HG03196 (cell line): ENCODE results near the gene LARP4B.

Source experiments
- ATAC-seq: cut with Tn5 transposase; IDR thresholded peaks from one replicate; pipeline ENCODE4 v1.9.1; 2021; ENCODE audit not compliant: unreplicated experiment

LARP4B gene

DNA sequence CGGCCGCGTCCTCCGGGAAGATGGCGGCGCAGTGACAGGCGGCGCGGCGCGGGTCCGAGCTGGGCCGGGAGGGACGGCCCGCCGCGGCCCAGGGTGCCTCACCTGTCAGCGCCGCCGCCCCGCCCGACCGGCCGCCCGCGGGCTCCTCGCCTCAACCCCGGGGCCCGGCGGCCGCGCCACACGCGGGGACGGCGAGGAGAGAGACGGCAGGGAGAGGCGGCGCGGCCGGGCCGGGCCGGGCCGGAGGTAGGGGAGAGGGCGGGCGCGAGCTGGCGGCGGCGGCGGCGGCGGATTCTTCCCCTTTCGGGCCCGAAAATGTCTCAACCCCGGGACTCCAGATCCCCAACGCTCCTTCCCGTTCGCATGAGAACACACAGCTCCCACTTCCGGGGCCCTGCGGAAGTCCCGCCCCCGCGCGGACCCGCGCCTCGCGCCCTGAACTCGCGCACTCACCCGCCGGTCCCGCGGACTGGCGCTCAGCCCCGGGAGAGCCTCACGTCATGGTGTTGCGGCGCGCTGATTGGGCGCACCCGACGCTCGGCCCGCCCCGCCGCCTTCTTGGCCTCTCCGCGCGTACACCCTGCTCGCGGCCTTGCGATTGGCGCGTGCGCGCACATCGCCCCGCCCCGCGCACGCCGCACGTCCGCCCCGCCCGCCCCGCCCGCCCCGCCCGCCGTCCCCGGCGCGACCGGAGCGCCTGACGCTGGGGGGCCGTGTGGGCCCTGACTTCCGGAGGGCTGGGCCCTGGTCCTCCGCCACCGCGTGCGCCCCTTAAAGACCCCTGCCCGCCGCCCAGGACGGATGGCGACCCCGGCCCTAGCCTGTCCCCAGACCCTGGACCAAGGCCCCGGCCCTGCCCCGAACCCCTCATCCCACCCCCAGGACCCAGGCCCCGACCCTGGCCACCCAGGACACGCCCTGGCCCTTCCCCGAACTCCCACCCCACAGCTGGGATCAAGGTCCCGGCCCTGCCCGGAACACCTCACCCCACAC, at the start of gene LARP4B:
Gene LARP4B, minus strand, starts transcription at position 380 of the 993 bp plus-strand sequence. CDS start 45,984 bp downstream, outside the sequence.
- ATAC-seq = peak; percentile 92

DNA sequence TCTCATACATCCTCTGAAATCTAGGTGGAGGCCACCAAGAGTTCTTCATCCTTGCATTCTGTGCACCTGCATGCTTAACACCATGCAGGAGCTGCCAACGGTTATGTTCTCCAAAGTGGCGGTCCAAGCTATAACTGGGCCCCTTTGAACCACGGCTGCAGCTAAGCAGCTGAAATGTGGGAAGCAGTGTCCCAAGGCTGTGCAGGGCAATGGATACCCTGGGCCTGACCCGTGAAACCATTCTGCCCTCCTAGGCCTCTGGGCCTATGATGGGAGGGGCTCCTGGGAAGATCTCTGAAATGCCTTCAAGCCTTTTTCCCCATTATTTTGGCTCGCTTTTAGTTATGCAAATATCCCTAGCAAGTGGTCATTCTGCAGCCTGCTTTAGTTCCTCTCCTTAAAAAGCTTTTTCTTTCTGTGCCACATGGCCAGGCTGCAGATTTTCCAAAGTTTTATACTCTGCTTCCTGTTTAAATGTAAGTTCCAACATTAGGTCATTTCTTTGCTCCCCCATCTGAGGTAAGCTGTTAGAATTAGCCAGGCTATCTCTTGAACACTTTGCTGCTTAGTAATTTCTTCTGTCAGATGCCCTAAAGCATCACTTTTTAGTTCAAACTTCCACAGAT, 49.1 kb upstream of the LARP4B start:
- no peak for ATAC-seq

DNA sequence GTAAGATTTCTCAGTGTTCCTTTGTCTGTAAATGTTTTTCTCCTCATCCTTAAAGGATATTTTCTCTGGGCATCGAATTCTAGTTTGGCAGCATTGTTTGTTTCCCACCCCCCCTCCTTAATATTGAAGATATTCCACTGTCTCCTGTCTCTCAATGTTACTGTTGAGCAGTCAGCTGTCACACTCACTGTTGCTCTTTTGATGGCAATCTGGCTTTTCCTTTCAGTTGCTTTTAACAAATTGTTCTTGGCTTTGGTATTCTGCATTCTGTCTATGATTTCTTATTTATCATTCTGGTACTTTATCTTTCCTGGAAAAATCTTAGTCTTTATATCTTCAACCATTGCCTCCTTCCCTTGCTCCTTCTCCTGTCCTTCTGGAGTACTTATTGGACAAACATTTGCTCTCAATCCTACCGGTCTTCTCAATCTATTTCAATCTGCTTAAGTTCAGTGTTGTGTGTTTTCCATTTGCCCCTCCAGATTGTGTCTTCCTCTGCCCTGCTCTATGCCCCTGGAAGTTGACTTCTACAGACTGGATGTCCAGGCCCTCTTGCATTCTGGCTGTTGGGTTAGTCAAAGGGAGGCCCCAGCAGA, 47.4 kb upstream of the LARP4B start:
- ATAC-seq = no peak

DNA sequence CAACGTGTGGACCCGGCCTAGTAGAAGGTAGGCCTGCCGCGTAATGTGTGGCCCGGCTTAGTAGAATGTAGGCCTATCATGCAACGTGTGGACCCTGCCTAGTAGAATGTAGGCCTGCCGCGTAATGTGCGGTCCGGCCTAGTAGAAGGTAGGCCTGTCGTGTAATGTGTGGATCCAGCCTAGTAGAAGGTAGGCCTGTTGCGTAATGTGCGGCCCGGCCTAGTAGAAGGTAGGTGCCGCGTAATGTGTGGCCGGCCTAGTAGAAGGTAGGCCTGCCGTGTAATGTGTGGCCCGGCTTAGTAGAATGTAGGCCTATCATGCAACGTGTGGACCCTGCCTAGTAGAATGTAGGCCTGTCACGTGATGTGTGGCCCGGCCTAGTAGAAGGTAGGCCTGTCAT, 44.8 kb upstream of the LARP4B start:
- ATAC-seq = no peak

DNA sequence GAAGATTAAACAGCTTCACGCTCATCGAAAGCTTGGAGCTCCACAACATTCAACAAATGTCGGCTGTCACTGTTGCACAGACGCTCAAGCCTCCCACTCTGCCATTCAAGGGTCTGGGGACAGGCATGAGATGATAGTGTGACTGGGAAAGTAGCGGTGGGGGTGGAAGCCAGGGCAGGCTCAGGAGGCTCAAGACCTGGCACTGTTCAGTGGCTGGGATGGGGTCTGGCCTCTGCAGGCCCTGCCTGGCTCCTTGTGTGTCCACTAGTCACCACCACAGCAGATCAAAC, 43.2 kb upstream of the LARP4B start:
- ATAC-seq = no peak

DNA sequence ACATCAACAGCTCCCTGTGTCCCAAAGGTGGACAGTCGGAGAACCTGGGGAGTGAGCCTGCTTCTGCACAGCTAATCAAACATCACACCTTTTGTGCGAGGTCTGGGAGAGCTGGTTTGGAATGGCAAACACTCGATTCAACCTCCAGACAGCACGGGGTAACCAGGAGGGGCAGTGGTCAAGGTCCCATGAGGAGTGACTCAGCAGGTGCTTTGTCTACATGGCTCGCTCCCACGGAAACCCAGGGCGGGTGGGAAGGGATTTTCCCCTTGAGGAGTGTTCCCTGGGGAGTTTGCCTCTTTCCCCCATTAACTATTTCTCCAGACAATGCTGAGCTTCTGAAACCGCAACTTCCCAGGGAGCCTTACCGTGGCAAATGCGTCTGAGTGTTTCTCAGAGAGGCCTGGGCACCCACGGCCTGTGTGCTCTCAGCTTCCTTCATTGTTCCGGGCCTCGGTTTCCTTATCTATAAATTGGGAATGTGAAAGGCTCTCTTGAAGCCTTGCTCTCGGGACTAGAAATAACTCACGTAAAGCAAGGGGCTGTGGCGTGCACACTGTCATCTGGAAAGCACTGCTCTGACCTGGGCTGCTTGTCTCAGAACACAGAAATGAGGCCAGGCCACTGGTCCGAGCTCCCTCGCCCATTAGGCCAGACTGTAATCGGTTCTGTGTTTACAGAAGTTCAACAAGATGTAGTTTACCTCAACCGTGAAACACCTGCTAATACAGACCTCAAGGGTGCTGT, 42.7 kb upstream of the LARP4B start:
- ATAC-seq = no peak

DNA sequence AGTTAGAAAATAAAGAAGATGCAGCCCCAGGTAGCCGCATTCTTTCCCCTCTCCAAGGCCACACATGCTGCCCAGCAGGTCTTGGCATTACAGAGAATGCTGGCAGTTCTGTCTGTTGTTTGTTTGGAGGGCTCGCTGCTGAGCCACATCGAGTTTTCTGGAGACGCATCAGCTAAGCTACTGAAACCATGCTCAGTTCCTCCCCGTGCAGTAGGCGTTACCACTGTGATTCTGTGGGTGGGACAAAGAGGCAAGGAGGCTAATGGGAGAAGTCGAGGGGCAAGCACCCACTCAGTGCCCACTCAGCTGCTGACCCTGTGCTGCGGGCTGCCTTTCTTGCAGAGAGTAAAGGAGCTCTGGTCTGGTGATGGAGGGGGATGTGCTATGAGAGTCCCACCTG, 41.3 kb upstream of the LARP4B start:
- no peak for ATAC-seq

DNA sequence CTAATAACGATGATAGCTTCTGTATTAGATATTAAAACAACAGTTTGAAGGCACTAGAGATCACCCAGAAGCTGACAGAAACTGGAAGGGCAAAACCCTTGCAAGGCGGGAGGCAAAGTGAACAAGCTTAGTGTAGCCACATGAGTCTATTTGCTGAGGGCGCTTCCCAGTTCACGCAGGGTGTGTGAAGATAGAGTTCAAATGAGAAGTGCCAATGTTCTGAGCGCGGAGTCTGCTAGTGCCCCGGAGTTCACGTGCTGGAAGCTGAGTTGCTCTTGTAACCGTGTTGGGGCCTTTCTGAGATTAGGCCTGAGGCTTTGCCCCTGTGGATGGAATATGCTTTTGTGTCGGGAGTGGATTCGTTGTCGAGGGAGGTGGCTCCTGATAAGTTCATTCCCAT, 40.1 kb upstream of the LARP4B start:
- ATAC-seq = no peak

DNA sequence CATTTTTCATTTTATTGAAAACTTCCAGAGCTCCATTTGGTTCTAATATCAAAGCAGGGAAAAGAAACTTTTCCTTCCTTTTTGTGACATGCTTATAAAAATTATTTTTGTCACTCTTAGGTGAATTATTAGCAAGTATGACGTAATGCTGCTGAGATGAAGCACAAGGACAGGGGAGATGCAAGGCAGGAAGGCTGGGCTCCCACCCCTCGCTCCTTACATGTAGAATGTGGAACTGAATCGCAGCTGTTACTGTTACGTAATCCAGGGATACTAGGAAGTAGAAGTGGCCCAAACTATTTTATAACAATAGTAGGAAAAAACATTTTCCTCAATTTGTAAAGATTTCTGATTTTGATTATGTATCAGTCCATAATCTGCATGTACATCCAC, 39.6 kb upstream of the LARP4B start:
- ATAC-seq = no peak

DNA sequence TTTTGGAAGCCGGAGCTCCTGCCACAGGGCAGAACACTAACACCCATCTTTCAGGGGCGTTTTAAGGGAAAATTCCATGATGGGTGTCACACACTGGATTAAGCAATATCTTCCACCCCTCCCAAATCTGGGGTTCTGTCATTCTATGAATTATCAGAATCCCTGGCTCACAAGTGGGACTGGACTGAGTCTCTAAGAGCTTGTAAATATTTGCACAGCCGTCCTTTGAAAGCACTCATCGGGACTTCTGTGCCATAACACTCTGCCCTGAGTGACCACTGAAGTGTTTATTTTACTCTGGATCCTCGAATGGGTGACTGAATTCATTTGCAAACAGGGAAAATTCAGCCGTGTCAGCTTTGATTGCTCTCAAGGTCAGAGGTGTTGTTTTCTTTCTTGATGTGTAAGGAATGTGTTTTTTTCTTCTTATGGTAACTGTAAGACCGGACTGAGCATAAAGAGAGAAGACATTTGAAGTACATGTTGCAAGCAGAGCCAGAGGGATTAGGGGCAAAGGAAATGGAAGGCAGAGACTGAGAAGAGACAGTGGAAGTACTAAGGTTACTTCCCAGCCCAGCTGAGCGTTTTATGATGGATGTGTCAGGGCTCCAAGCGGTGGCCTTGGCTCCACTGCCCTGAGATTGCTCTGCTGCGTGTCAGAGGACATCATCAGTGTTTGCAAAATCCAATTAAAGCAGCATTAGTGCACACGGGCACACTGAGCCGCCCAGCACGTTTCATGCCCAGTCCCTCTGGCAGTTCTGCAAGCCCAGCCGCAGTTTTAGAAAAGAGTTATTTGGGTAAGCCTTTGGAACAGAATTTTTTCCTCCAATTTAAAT, 39.0 kb upstream of the LARP4B start:
- no peak for ATAC-seq

DNA sequence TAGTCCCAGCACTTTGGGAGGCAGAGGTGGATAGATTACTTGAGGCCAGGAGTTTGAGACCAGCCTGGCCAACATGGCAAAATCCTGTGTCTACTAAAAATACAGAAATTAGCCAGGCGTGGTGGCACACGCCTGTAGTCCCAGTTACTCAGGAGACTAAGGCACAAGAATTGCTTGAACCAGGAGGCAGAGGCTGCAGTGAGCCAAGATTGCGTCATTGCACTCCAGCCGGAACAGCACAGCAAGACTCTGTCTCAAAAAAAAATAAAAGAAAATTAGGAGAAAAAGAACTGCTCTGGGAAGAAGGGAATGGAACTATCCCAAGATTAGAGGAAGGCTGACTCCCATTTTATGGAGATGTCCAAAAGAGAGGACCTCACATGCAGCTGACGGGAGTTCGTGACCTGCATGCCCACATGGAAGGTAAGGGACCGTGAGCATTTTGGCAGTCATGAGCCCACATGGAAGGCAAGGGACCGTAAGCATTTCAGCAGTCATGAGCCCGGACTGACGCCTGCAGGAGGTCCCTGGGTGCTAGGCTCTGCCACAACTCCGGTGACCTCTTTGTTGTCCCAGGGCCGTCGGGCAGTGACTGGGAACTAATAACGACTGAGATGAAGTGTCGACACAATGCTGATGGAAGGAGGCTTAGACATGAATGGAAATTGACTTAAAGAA, 38.1 kb upstream of the LARP4B start:
- no peak for ATAC-seq

DNA sequence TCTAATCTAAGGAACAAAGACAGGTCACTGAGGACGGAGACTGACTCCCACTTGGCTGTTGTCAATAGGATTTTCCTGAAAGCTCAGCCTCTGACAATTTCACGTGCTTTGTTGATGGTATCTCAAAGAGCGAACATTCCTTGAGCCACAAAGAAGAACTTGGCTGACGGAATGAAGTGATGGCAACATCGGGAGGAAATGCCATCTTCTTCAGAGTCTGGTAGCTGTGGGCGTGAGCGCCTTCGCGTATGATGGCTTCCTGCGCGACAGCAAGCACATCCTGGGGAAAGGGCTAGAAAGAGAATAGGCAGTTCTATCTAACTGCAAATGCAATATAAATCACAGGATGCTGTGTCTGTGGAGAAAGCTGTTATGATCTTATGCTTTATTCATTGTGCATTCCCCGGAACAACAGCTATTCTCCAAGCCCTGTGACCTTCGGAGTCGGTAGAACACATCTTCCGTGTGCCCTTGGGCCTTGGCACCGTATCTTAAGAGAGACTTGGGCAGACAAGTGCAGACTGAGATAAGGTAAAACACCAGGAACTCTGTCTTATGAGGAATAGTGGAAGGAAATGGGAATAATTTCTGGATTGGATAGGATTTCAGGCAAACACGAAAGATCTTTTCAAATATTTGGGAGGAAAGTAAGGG, 37.2 kb upstream of the LARP4B start:
- no peak for ATAC-seq

DNA sequence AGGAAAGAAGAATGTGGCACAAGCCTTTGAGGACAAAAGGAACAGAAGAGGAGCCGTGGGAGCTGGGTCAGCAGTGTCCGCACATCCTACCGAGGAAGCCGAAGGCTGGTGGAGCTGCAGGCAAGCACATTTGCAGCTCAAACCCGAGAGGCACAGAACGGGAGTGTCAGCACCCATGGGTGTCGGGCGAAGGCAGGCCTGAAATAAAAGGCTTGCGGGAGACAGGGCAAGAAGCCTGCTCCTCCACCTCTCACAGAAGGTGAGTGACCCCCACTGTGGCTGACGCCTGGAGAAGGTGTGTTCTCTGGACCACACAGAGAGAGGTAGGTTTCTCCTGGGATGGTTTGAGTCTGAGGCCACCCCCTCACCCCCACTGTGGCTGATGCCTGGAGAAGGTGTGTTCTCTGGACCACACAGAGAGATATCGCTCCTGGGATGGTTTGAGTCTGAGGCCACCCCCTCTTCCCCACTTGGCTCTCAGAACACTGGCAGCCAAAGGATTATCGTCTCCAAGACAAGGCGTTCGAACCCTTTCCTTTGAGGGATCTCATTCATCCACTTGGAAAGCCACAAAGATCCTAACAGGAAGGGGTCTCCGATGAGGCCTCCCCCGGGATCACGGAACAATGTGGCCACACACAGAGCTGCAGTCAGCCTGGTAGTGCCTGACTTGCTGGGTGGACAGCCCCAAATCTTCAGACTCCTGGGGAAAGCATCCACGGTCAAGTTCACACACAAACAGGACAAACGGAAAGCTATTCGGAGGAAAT, 35.1 kb upstream of the LARP4B start:
- no peak for ATAC-seq

DNA sequence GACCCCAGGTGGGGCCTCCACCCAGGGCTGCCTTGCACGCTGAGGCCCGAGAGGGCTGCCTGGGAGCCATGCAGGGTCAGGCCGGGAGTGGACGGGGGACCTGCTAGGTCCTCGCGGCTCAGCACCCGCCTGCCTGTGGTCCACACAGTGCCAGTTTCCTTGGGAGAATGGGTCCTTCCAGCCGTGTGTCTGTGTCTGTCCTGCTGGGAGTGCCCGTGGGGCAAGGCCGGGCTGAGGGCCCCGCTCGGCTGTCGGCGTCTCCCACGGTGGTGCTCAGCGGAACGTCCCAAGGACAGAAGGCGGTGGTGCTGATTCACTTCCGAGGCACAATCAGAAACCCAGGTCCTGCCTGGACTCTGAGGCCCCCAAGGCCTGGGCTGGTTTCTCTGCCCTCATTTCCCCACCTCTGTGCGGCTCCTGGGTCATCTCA, 33.5 kb upstream of the LARP4B start:
- no peak for ATAC-seq

DNA sequence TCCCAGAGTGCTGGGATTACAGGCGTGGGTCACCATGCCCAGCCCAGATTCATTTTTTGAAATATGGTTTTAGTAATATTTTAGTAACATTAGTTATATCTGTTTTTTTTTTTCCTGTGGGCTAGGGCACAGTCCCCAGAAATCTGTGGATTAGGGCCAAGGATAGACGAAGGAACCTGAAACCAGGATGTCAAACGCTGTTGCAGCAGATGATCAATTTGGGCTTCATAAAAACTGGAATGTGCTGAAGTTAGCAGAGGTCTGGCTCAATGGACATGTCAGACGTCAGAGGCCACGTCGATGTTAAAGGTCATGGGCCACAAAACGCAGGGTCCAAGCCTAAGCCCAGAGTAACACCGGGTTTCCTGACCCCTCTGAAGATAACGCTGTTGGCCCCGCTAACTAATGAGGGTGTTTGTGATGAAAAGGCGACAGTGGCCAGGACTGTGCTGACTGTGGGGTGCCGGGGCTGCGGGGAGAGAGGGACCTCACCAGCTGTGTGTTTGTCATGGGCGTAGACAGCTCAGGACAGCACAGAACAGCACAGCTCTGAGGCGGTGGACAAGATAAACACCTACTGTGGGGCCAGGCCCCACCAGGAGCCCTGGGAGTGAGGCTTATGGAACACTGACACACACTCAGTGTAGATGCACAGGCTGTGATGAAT, 32.9 kb upstream of the LARP4B start:
- ATAC-seq = no peak

DNA sequence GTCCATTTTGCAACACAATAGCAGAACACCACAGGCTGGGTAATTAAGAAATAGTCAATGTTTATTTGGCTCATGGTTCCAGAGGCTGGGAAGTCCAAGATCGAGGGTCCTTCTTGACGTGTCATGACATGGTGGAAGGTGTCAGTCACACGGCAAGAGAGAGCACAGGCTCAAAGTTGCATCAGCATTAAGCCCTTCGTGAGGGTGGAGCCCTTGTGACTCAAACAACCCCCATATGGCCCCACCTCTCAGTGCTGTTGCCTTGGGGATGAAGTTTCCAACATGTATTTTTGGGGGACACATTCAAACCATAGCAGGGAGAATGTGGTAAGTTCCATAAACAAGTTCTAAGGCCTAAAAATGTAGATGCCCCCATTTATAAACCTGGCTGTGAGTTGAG, 32.1 kb upstream of the LARP4B start:
- ATAC-seq = no peak

DNA sequence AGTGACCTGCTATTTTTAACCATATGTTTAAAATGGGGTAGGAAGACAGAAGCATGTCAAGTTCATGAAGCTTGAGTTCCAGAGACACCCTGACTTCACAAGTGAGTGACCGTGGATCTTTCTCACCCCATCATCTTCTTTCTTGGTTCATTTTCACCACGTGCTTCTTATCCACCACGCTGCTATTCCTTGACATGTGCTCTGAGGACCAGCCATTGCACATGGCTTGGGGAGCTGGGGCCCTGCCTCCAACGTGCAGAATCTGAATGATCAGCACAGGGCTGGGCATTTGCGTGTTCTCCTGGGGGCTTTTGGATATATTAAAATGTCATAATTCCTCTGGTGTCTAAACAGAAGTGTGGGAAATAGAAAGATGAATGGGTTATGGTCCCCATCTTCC, 31.7 kb upstream of the LARP4B start:
- ATAC-seq = no peak

DNA sequence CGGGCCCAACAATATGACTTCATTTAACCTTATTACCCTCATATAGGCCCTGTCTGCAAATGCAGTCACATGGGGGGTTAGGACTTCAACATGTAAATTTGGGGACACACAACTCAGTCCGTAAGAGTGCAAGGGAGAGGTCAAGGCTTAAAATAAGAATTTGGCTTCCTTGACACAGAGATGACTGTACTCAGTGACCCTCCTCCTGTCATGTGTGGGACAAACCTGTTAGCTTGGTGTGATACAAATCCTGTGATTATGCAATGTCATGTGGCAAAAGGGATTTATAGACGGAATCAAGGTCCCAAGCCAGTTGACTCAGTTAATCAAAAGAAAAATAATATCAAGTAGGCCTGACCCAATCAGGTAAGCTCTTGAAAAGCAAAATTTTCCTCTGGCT, 30.8 kb upstream of the LARP4B start:
- ATAC-seq = no peak
